ENCODE results near the gene PTGS2.

DNA sequence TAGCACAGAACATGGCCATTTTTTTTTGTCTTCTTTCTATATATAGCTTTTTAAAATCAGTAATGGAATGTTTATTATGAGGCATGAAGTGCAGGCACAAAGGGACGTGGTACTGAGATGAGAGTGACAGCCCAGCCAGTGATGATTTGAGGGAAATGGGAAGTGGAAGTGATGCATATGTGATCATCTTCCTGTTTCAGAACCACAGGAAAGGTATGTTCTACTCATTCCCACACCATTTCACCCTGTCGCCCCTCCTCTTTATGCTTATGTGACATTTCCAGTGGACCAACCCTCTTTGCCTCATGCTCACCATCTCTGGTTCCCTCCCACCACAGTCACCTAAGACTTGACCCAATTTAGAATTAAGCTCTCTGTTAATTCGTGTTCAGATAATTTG, 24.3 kb downstream of the PTGS2 start:
- TF ChIP-seq RFX5 (IDR thresholded peaks at IDR 0.05; ENCODE audit: low read length) (no peak), TAF1 (IDR thresholded peaks at IDR 0.05; ENCODE audit: borderline replicate concordance, low read depth, low read length) (no peak), RXRA (IDR thresholded peaks at IDR 0.05; ENCODE audit: borderline replicate concordance, low read depth) (no peak), YY1 (IDR thresholded peaks at IDR 0.05; ENCODE audit: low read depth) (no peak), CTCF (IDR thresholded peaks at IDR 0.05) (no peak), TCF12 (IDR thresholded peaks at IDR 0.05) (no peak), NFIC (IDR thresholded peaks at IDR 0.05; ENCODE audit: borderline replicate concordance) (no peak), CHD2 (IDR thresholded peaks at IDR 0.05; ENCODE audit: low read length, partially characterized antibody) (no peak), NRF1 (IDR thresholded peaks at IDR 0.05; ENCODE audit: low read depth, low read length) (no peak), EP300 (IDR thresholded peaks at IDR 0.05; ENCODE audit: borderline replicate concordance in 1 of 2, low read depth in 1 of 2, low read length in 1 of 2) (no peak), USF2 (IDR thresholded peaks at IDR 0.05; ENCODE audit: borderline replicate concordance, low read depth, low read length) (no peak)
- TF ChIP-seq, protein P1, sequence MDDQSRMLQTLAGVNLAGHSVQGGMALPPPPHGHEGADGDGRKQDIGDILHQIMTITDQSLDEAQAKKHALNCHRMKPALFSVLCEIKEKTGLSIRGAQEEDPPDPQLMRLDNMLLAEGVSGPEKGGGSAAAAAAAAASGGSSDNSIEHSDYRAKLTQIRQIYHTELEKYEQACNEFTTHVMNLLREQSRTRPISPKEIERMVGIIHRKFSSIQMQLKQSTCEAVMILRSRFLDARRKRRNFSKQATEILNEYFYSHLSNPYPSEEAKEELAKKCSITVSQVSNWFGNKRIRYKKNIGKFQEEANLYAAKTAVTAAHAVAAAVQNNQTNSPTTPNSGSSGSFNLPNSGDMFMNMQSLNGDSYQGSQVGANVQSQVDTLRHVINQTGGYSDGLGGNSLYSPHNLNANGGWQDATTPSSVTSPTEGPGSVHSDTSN (IDR thresholded peaks at IDR 0.05) = no peak

All from SK-N-SH (cell line).